ENCODE results near the gene FRMD4A.

Gene FRMD4A

DNA sequence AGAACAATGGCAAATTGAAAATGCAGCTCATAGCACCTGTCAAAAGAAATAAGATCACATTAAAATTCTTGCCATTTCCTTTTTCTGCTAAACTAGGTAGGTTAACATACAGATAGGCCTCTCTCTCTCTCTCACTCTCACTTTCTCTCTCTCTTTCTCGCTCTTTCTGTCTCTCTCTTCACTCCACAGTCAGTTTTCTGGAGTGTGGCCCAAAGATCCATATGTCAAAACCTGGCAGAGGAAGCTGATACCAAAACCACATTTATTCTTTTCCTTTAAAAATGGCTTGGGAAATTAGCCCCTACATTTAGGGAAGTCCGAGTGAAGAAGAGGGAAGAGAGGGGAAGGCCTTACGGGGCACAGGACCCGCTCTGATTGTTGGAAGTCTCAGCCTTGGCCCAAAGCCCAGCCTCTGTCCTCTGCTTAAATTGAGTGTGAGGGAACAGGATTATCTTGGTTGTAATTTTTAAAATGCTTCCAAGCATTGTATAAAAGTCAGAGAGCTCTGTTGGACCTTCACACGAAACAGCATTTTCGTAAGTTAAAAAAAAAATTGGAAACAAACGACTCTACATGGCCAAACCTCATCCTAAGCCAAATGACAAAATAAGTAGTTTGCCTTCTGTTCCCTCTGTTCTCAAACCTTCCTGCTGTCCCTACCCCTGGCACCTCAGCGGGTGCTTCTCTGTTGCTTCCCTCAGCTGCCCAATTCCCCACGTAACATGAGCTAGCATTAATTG lies 83.2 kb downstream of the FRMD4A start:
- TF ChIP-seq EZH2phosphoT487 (IDR thresholded peaks at IDR 0.05; ENCODE audit: low read length) (no peak), EZH2 (optimal IDR thresholded peaks at IDR 0.05; ENCODE audit: low read depth, low read length) (no peak)
- TF ChIP-seq, protein P1, sequence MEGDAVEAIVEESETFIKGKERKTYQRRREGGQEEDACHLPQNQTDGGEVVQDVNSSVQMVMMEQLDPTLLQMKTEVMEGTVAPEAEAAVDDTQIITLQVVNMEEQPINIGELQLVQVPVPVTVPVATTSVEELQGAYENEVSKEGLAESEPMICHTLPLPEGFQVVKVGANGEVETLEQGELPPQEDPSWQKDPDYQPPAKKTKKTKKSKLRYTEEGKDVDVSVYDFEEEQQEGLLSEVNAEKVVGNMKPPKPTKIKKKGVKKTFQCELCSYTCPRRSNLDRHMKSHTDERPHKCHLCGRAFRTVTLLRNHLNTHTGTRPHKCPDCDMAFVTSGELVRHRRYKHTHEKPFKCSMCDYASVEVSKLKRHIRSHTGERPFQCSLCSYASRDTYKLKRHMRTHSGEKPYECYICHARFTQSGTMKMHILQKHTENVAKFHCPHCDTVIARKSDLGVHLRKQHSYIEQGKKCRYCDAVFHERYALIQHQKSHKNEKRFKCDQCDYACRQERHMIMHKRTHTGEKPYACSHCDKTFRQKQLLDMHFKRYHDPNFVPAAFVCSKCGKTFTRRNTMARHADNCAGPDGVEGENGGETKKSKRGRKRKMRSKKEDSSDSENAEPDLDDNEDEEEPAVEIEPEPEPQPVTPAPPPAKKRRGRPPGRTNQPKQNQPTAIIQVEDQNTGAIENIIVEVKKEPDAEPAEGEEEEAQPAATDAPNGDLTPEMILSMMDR (IDR thresholded peaks at IDR 0.05; ENCODE audit: low read length): no peak
- no peaks in the 10 kb centered on the region for H4K20me1 ChIP-seq (ENCODE audit: insufficient read depth, low read length)

DNA sequence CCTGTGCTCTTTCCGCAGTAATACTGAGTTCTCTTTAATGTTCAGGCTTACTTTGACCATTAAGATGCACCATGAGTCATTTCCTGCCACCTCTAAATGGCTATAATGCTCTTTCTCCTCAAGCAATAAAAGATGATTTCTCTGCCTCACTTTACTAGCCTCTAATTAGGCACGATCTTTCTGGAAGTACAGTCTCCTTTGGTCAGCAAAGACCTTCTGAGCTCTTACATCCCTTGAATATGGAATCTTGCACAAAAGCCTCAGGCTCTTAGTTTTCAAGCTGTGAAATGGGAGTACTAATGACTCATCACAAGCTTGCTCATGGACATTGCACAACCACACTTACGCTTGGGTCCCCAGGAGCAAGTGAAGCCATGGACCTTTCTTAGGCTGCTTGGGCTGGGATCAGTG lies 85.9 kb downstream of the FRMD4A start:
- Histone ChIP-seq H3K9me3 (replicated peaks; ENCODE audit: insufficient read depth, low read length) (no peaks in the 10 kb centered on the region), H3K27ac (ENCODE audit: low read length) (no peak overlapping the region), H3K4me1 (ENCODE audit: low read length) (no peaks in the 10 kb centered on the region), H2AFZ (ENCODE audit: low read length) (no peak overlapping the region), H3K36me3 (replicated peaks; ENCODE audit: insufficient read depth, low read length) (no peaks in the 10 kb centered on the region), H3K9me2 (replicated peaks; ENCODE audit: insufficient read depth, low read length) (no peaks in the 10 kb centered on the region), H3K4me3 (ENCODE audit: low read length) (no peak overlapping the region), H3K27me3 (replicated peaks; ENCODE audit: insufficient read depth, low read length) (no peaks in the 10 kb centered on the region), H3K79me2 (ENCODE audit: low read length) (no peaks in the 10 kb centered on the region), H3K4me2 (ENCODE audit: low read depth, low read length) (no peak overlapping the region), H4K20me1 (ENCODE audit: insufficient read depth, low read length) (no peaks in the 10 kb centered on the region), H3F3A (ENCODE audit: insufficient read depth, low read length) (no peaks in the 10 kb centered on the region), H3K9ac (ENCODE audit: low read length) (no peak overlapping the region)
- TF ChIP-seq EZH2 (optimal IDR thresholded peaks at IDR 0.05; ENCODE audit: low read depth, low read length) (no peak), EZH2phosphoT487 (IDR thresholded peaks at IDR 0.05; ENCODE audit: low read length) (no peak)
- TF ChIP-seq, protein P1 (IDR thresholded peaks at IDR 0.05; ENCODE audit: low read length): no peak
- no peak for DNase-seq

More for the DNA sequence above, 83.2 kb downstream of the FRMD4A start:
- H3K36me3 ChIP-seq (replicated peaks; ENCODE audit: insufficient read depth, low read length): no peaks in the 10 kb centered on the region
- H3K27ac ChIP-seq (ENCODE audit: low read length): no peak overlapping the region
- no peak overlapping the region for H3K4me2 ChIP-seq (ENCODE audit: low read depth, low read length)
- H2AFZ ChIP-seq (ENCODE audit: low read length): no peak overlapping the region
- H3K9ac ChIP-seq (ENCODE audit: low read length): no peak overlapping the region
- no peaks in the 10 kb centered on the region for H3K27me3 ChIP-seq (replicated peaks; ENCODE audit: insufficient read depth, low read length)
- no peaks in the 10 kb centered on the region for H3K4me1 ChIP-seq (ENCODE audit: low read length)
- H3K9me2 ChIP-seq (replicated peaks; ENCODE audit: insufficient read depth, low read length): no peaks in the 10 kb centered on the region
- H3K9me3 ChIP-seq (replicated peaks; ENCODE audit: insufficient read depth, low read length): no peaks in the 10 kb centered on the region
- H3K4me3 ChIP-seq (ENCODE audit: low read length): no peak overlapping the region
- H3K79me2 ChIP-seq (ENCODE audit: low read length): no peaks in the 10 kb centered on the region
- no peak for DNase-seq
- no peaks in the 10 kb centered on the region for H3F3A ChIP-seq (ENCODE audit: insufficient read depth, low read length)

DNA sequence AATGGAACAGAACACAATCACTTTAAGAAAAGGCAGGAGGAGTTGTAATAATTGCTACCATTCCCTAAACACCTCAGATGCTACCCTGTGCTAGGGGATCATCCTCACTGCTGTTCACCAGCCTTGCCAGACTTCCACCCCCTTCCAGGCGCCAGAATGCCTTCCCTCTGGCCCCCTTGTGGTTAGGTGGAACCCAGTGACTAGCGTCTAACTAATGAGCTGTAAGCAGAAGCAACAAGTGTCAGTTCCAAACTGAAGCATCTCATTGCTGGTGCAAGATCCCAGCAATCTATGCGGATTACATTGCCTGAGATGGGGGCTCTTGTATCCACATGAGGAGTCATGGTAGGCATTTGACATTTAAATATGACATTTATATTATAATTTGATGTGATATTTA lies 86.6 kb downstream of the FRMD4A start:
- no peaks in the 10 kb centered on the region for H3K4me1 ChIP-seq (ENCODE audit: low read length)
- H3K27me3 ChIP-seq (replicated peaks; ENCODE audit: insufficient read depth, low read length): no peaks in the 10 kb centered on the region
- no peak for DNase-seq
- no peak overlapping the region for H3K9ac ChIP-seq (ENCODE audit: low read length)
- no peaks in the 10 kb centered on the region for H3K9me3 ChIP-seq (replicated peaks; ENCODE audit: insufficient read depth, low read length)
- no peak overlapping the region for H3K27ac ChIP-seq (ENCODE audit: low read length)
- no peaks in the 10 kb centered on the region for H3F3A ChIP-seq (ENCODE audit: insufficient read depth, low read length)
- H3K4me2 ChIP-seq (ENCODE audit: low read depth, low read length): no peak overlapping the region
- H3K36me3 ChIP-seq (replicated peaks; ENCODE audit: insufficient read depth, low read length): no peaks in the 10 kb centered on the region
- H4K20me1 ChIP-seq (ENCODE audit: insufficient read depth, low read length): no peaks in the 10 kb centered on the region
- TF ChIP-seq EZH2 (optimal IDR thresholded peaks at IDR 0.05; ENCODE audit: low read depth, low read length): no peak
- TF ChIP-seq EZH2phosphoT487 (IDR thresholded peaks at IDR 0.05; ENCODE audit: low read length): no peak
- TF ChIP-seq, protein P1 (IDR thresholded peaks at IDR 0.05; ENCODE audit: low read length): no peak
- H3K79me2 ChIP-seq (ENCODE audit: low read length): no peaks in the 10 kb centered on the region
- no peak overlapping the region for H2AFZ ChIP-seq (ENCODE audit: low read length)
- H3K9me2 ChIP-seq (replicated peaks; ENCODE audit: insufficient read depth, low read length): no peaks in the 10 kb centered on the region
- H3K4me3 ChIP-seq (ENCODE audit: low read length): no peak overlapping the region

Measured in MM.1S (cell line).